HCT116 (cell line): Measurements from ENCODE around the gene CDK2AP2. TPM values are rescaled to one million over a fixed set of nuclear protein-coding genes. Genes with fewer than 3 reads are reported as not detected.

Experiments used
- ATAC-seq: fragments of 200-7000 bp; cut with Tn5 transposase; 2 replicates; pipeline ENCODE4 v1.9.1; 2020; ENCODE audit warnings: mild to moderate bottlenecking, moderate library complexity
- BruUV-seq: library from RNA; stranded (reverse); fragments of 400-500 nt; replicated peaks from 2 replicates; lab custom pipeline; 2021; lab: Mats Ljungman, UMichigan
- CTCF ChIA-PET: fragments of 300-600 bp; sonication (Branson Sonifier 250); formaldehyde crosslinking; loops from one replicate; lab custom pipeline; 2021; ENCODE audit warnings: antibody characterized with exemption; lab: Charles Lee
- POLR2A ChIA-PET: fragments of 300-600, 350-600 bp; sonication (Branson Sonifier 250); formaldehyde crosslinking; loops from one replicate; lab custom pipeline; 2021; ENCODE audit warnings: antibody characterized with exemption; lab: Charles Lee
- RAD21 ChIA-PET, 2 experiments: fragments of 300-600 bp; sonication (Branson Sonifier 250); formaldehyde crosslinking; loops; one replicate each; lab custom pipeline; 2023; ENCODE audit warnings: low total read pairs in 2 of 2; ENCODE audit not compliant: uncharacterized antibody in 2 of 2, unreplicated experiment in 2 of 2, low non-redundant PET in 1 of 2; lab: Charles Lee
- DNase-seq: peaks from one replicate; pipeline ENCODE4 v3.0.0-alpha.2; 2010; ENCODE audit warnings: low read depth, low spot score
- H2AFZ ChIP-seq: fragments of 200-600 bp; shearing (Covaris generic), sonication (generic); 2 replicates; pipeline ENCODE4 v1.6.1; 2017; ENCODE audit warnings: low read depth, mixed run types, mixed read lengths, antibody characterized with exemption, low read length; ENCODE audit not compliant: poor library complexity, severe bottlenecking
- H3K27ac ChIP-seq: 2 replicates; pipeline ENCODE4 v1.5.1; 2012; ENCODE audit warnings: low read depth, low read length
- H3K27me3 ChIP-seq: fragments of 200-600 bp; sonication (generic); 2 replicates; pipeline ENCODE4 v1.6.1; 2016; ENCODE audit warnings: mixed run types, low read length, mixed read lengths; ENCODE audit not compliant: insufficient read depth
- H3K36me3 ChIP-seq, 2 experiments: fragments of 200-500 bp in 1 of 2; fragments of 200-600 bp in 1 of 2; sonication (Bioruptor generic) in 1 of 2; sonication (generic) in 1 of 2; 2 replicates each; pipeline versions ENCODE4 v1.5.1 to v1.6.1; 2014 to 2016; ENCODE audit warnings: low read length in 2 of 2, inconsistent platforms in 1 of 2, mixed read lengths in 1 of 2, mixed run types in 1 of 2; ENCODE audit not compliant: insufficient read depth in 2 of 2, control insufficient read depth in 1 of 2
- H3K4me1 ChIP-seq, 2 experiments: fragments of 200-600 bp in 1 of 2; sonication (generic) in 1 of 2; 2 replicates each; pipeline versions ENCODE4 v1.5.1 to v1.6.1; 2012 to 2017; ENCODE audit warnings: low read length in 2 of 2, inconsistent platforms in 1 of 2, mild to moderate bottlenecking in 1 of 2, mixed read lengths in 1 of 2, mixed run types in 1 of 2, moderate library complexity in 1 of 2; ENCODE audit not compliant: insufficient read depth in 2 of 2, control insufficient read depth in 1 of 2
- H3K4me2 ChIP-seq: fragments of 200-600 bp; sonication (generic); 2 replicates; pipeline ENCODE4 v1.6.1; 2017; ENCODE audit warnings: mixed run types, low read length, mixed read lengths
- H3K4me3 ChIP-seq, 2 experiments: fragments of 200-600 bp in 1 of 2; sonication (generic) in 1 of 2; replicated peaks in 1 of 2; 2 replicates each; pipeline ENCODE4 v1.5.1; 2011 to 2016; ENCODE audit warnings: low read length in 2 of 2, control low read depth in 1 of 2, low read depth in 1 of 2, mild to moderate bottlenecking in 1 of 2, mixed read lengths in 1 of 2, mixed run types in 1 of 2
- H3K79me2 ChIP-seq: fragments of 200-600 bp; sonication (generic); 2 replicates; pipeline ENCODE4 v1.6.1; 2017; ENCODE audit warnings: mild to moderate bottlenecking, mixed run types, low read length, moderate library complexity, mixed read lengths; ENCODE audit not compliant: insufficient read depth
- H3K9ac ChIP-seq: fragments of 200-600 bp; sonication (generic); 2 replicates; pipeline ENCODE4 v1.6.1; 2016; ENCODE audit warnings: low read length, mixed read lengths
- H3K9me2 ChIP-seq: fragments of 200-600 bp; sonication (generic), shearing (Covaris generic); 2 replicates; pipeline ENCODE4 v1.6.1; 2017; ENCODE audit warnings: mixed run types, mild to moderate bottlenecking, moderate library complexity; ENCODE audit not compliant: insufficient read depth
- H3K9me3 ChIP-seq, 2 experiments: fragments of 200-500 bp in 1 of 2; fragments of 200-600 bp in 1 of 2; sonication (Bioruptor generic) in 1 of 2; sonication (generic) in 1 of 2; 2 replicates each; pipeline ENCODE4 v1.6.1; 2014 to 2017; ENCODE audit warnings: low read length in 2 of 2, mixed read lengths in 2 of 2, inconsistent platforms in 1 of 2, low read depth in 1 of 2, mild to moderate bottlenecking in 1 of 2, mixed run types in 1 of 2, moderate library complexity in 1 of 2; ENCODE audit not compliant: control insufficient read depth in 1 of 2, insufficient read depth in 1 of 2
- H4K20me1 ChIP-seq: fragments of 200-600 bp; sonication (generic), shearing (Covaris generic); 2 replicates; pipeline ENCODE4 v1.6.1; 2017; ENCODE audit warnings: mixed run types, mild to moderate bottlenecking, moderate library complexity; ENCODE audit not compliant: insufficient read depth
- CBX3 ChIP-seq: IDR thresholded peaks from 2 replicates; pipeline ENCODE4 v1.6.1; 2012; ENCODE audit warnings: low read depth
- CEBPB ChIP-seq: IDR thresholded peaks from 2 replicates; pipeline ENCODE4 v1.6.1; 2012; ENCODE audit warnings: low read depth
- ELF1 ChIP-seq: IDR thresholded peaks from 2 replicates; pipeline ENCODE4 v1.6.1; 2012; ENCODE audit warnings: low read depth, borderline replicate concordance
- EZH2phosphoT487 ChIP-seq: fragments of 200-600 bp; IDR thresholded peaks from 2 replicates; pipeline ENCODE4 v1.6.1; 2018; ENCODE audit warnings: antibody characterized with exemption, borderline replicate concordance
- FOSL1 ChIP-seq: IDR thresholded peaks from 2 replicates; pipeline ENCODE4 v1.6.1; 2012; ENCODE audit warnings: low read depth
- RAD21 ChIP-seq: IDR thresholded peaks from 2 replicates; pipeline ENCODE4 v1.6.1; 2012; ENCODE audit warnings: low read depth, mild to moderate bottlenecking
- TCF7L2 ChIP-seq: IDR thresholded peaks from 2 replicates; pipeline ENCODE4 v1.7.0; 2011; ENCODE audit warnings: borderline replicate concordance, inconsistent platforms; ENCODE audit not compliant: insufficient read depth, insufficient read length; ENCODE audit errors: extremely low read depth
- YY1 ChIP-seq: IDR thresholded peaks from 2 replicates; pipeline ENCODE4 v1.6.1; 2011; ENCODE audit warnings: low read length, low read depth, moderate library complexity, mild to moderate bottlenecking; ENCODE audit not compliant: insufficient replicate concordance; ENCODE audit errors: extremely low read depth
- ZFX ChIP-seq: fragments of 450-650 bp; IDR thresholded peaks from 2 replicates; pipeline ENCODE4 v1.6.1; 2017
- ZNF274 ChIP-seq: fragments of 200-500 bp; sonication (Bioruptor generic); IDR thresholded peaks from 2 replicates; pipeline ENCODE4 v1.6.1; 2014; ENCODE audit warnings: mild to moderate bottlenecking, low read depth, low read length, inconsistent platforms
- intact Hi-C: fragments of 100-400 bp; cut with micrococcal nuclease; formaldehyde crosslinking; loops from 2 replicates; pipeline ENCODE4 v1.10.0; 2022
- total RNA-seq: library from RNA; stranded (reverse); gene quantifications from one replicate; pipeline ENCODE4 v1.2.1, GENCODE V29; 2021; ENCODE audit not compliant: unreplicated experiment
- TF ChIP-seq, protein P1 (sequence below), 3 experiments: fragments of 200-600 bp in 1 of 3; sonication (generic) in 1 of 3; IDR thresholded peaks in 2 of 3; conservative IDR thresholded peaks in 1 of 3; 2 replicates each; pipeline ENCODE4 v1.5.1; 2012 to 2017; ENCODE audit warnings: low read depth in 2 of 3, low read length in 2 of 3, antibody characterized with exemption in 1 of 3, borderline replicate concordance in 1 of 3, control low read depth in 1 of 3, mild to moderate bottlenecking in 1 of 3, mixed read lengths in 1 of 3, mixed run types in 1 of 3, moderate library complexity in 1 of 3; ENCODE audit not compliant: insufficient read depth in 1 of 3
- TF ChIP-seq, protein P2 (sequence below): IDR thresholded peaks from 2 replicates; pipeline ENCODE4 v1.6.1; 2012

The CDK2AP2 gene
- total RNA-seq, 1 experiment from 2014 or later: 53.6 TPM

DNA sequence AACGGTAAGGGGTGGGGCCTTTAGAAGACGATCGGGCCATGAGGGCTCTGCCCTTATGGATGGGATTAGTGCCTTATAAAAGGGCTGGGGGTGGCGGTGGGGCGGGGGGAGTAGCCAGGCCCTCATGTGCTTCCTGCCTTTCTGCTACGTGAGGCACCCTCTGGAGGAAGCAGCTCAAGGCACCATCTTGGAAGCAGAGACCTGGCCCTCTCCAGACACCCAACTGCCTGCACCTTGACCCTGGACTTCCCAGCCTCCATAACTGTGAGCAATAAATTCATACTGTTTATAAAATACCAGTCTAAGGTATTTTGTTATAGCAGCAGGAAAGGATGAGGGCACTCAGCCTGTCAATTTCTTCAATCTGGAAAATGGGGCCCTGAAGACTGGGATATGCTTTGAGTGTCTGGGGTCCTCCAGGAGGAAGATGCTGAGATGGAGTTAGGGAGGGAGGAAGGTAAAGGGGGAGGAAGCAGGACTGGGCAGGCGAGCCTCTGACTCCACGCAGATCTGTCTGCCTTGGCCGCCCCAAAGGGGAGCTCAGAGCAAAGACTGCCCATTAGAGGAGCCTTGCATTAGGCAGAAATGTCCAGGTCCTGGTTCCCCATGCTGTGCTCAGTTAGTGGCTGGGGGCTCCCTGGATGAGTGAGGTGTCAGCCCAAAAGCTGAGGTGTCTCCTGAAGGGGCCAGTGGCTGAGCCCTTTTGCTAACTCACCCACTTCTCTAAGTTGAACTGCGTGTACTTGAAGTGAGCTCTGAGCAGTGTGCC, 10.0 kb upstream of the CDK2AP2 start (continued):
- TF ChIP-seq FOSL1 (no peak), RAD21 (no peak), ZNF274 (no peak), ELF1 (no peak), TCF7L2 (no peak), EZH2phosphoT487 (no peak), CBX3 (no peak), CEBPB (no peak), YY1 (no peak)
- TF ChIP-seq, protein P1, sequence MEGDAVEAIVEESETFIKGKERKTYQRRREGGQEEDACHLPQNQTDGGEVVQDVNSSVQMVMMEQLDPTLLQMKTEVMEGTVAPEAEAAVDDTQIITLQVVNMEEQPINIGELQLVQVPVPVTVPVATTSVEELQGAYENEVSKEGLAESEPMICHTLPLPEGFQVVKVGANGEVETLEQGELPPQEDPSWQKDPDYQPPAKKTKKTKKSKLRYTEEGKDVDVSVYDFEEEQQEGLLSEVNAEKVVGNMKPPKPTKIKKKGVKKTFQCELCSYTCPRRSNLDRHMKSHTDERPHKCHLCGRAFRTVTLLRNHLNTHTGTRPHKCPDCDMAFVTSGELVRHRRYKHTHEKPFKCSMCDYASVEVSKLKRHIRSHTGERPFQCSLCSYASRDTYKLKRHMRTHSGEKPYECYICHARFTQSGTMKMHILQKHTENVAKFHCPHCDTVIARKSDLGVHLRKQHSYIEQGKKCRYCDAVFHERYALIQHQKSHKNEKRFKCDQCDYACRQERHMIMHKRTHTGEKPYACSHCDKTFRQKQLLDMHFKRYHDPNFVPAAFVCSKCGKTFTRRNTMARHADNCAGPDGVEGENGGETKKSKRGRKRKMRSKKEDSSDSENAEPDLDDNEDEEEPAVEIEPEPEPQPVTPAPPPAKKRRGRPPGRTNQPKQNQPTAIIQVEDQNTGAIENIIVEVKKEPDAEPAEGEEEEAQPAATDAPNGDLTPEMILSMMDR (IDR thresholded peaks at IDR 0.05 in 2 of 3, conservative IDR thresholded peaks at IDR 0.05 in 1 of 3; ENCODE audit: borderline replicate concordance in 1 of 3, insufficient read depth in 1 of 3, low read depth in 2 of 3, low read length in 2 of 3): no peak

DNA sequence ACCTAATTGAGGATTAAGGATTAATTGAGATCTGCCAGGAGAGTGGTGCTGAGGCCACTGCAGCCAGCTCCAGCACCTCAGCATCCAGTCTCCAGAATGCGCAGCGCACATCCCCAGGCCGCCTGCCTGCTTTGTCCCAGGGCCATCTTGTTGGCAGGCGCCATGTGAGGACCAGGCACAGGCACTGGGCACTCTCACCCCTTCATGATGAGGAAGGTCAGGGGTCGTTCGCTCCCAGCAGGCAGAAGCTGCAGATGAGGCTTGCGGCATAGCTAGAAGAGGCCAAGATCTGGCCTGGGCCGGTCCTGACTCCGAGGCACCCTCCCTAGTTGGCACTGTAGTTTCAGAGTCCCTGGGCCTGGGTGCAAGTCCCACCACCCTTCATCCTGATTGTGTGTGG, 8.8 kb upstream of the CDK2AP2 start:
- no peak for ATAC-seq
- RAD21 ChIA-PET: no interaction called here
- BruUV-seq: no TSS peak

More for the DNA sequence above, 8.8 kb upstream of the CDK2AP2 start:
- Histone ChIP-seq H3K9me3 (no peaks in the 10 kb centered on the region), H3K27me3 (no peaks in the 10 kb centered on the region), H3K27ac (no peak overlapping the region), H3K36me3 (no peaks in the 10 kb centered on the region), H3K4me2 (no peak overlapping the region), H3K79me2 (no peaks in the 10 kb centered on the region), H4K20me1 (no peaks in the 10 kb centered on the region), H3K4me3 (no peak overlapping the region), H2AFZ (no peak overlapping the region), H3K9ac (no peak overlapping the region), H3K9me2 (no peaks in the 10 kb centered on the region), H3K4me1 (no peaks in the 10 kb centered on the region)
- intact Hi-C loops: no loop called here
- TF ChIP-seq, protein P2, sequence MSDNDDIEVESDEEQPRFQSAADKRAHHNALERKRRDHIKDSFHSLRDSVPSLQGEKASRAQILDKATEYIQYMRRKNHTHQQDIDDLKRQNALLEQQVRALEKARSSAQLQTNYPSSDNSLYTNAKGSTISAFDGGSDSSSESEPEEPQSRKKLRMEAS: no peak
- no peak for TF ChIP-seq CBX3
- TF ChIP-seq ZFX: no peak
- no peak for TF ChIP-seq EZH2phosphoT487
- DNase-seq: no peak
- ChIA-PET POLR2A (no interaction called here), CTCF (no interaction called here)
